Panc1 (cell line): ENCODE data around the gene MYORG. TPM values are rescaled to one million over a fixed set of nuclear protein-coding genes. Genes with fewer than 3 reads are reported as not detected.

Experiments used
- ATAC-seq: fragments of 200-7000 bp; cut with Tn5 transposase; 2 replicates; pipeline ENCODE4 v1.9.1; 2020; ENCODE audit warnings: mild to moderate bottlenecking, moderate library complexity
- BruUV-seq: library from RNA; stranded (reverse); fragments of 400-500 nt; replicated peaks from 2 replicates; lab custom pipeline; 2021; lab: Mats Ljungman, UMichigan
- CTCF ChIA-PET: fragments of 300-600 bp; sonication (Branson Sonifier 250); formaldehyde crosslinking; loops from one replicate; lab custom pipeline; 2022; ENCODE audit warnings: antibody characterized with exemption; lab: Charles Lee
- POLR2A ChIA-PET: fragments of 300-600 bp; sonication (Branson Sonifier 250); formaldehyde crosslinking; loops from one replicate; lab custom pipeline; 2022; ENCODE audit warnings: antibody characterized with exemption; lab: Charles Lee
- DNase-seq: peaks from one replicate; pipeline ENCODE4 v3.0.0-alpha.2; 2010; ENCODE audit warnings: low read depth, low spot score
- H3K27ac ChIP-seq: 2 replicates; pipeline ENCODE4 v1.5.1; 2011; ENCODE audit warnings: mild to moderate bottlenecking, low read length, inconsistent platforms
- H3K27me3 ChIP-seq: fragments of 200-500 bp; sonication (Bioruptor generic); 2 replicates; pipeline ENCODE4 v1.6.0; 2014; ENCODE audit warnings: low read length, inconsistent platforms; ENCODE audit not compliant: control insufficient read depth, insufficient read depth
- H3K36me3 ChIP-seq: fragments of 200-500 bp; sonication (Bioruptor generic); 2 replicates; pipeline ENCODE4 v1.5.1; 2014; ENCODE audit warnings: inconsistent platforms, mild to moderate bottlenecking, low read length, moderate library complexity; ENCODE audit not compliant: control insufficient read depth, insufficient read depth
- H3K4me1 ChIP-seq: 2 replicates; pipeline ENCODE4 v1.5.1; 2011; ENCODE audit warnings: inconsistent platforms, mild to moderate bottlenecking, low read length, moderate library complexity; ENCODE audit not compliant: control insufficient read depth, insufficient read depth
- H3K4me3 ChIP-seq, 2 experiments: 2 replicates each; pipeline ENCODE4 v1.5.1; 2011 to 2012; ENCODE audit warnings: low read depth in 2 of 2, low read length in 2 of 2, mild to moderate bottlenecking in 2 of 2, inconsistent platforms in 1 of 2, moderate library complexity in 1 of 2
- H3K9me3 ChIP-seq: fragments of 200-500 bp; sonication (Bioruptor generic); 2 replicates; pipeline ENCODE4 v1.5.1; 2014; ENCODE audit warnings: low read depth, mild to moderate bottlenecking, inconsistent platforms, low read length, moderate library complexity; ENCODE audit not compliant: control insufficient read depth, insufficient read depth
- POLR2AphosphoS5 ChIP-seq: IDR thresholded peaks from 2 replicates; pipeline ENCODE4 v1.6.1; 2012; ENCODE audit warnings: mild to moderate bottlenecking, low read depth, low read length, moderate library complexity
- REST ChIP-seq, 2 experiments: IDR thresholded peaks; 2 replicates each; pipeline ENCODE4 v1.6.1; 2011 to 2012; ENCODE audit warnings: low read depth in 2 of 2, control low read depth in 1 of 2, low read length in 1 of 2, mild to moderate bottlenecking in 1 of 2, moderate library complexity in 1 of 2; ENCODE audit not compliant: insufficient read depth in 1 of 2
- SIN3A ChIP-seq: IDR thresholded peaks from 2 replicates; pipeline ENCODE4 v1.6.1; 2012; ENCODE audit warnings: low read depth, mild to moderate bottlenecking, low read length, moderate library complexity, borderline replicate concordance; ENCODE audit not compliant: insufficient read depth
- TCF7L2 ChIP-seq: IDR thresholded peaks from 2 replicates; pipeline ENCODE4 v1.6.1; 2011; ENCODE audit warnings: mild to moderate bottlenecking, low read depth, low read length, inconsistent platforms
- in situ Hi-C: cut with HindIII; loops from 2 replicates; pipeline ENCODE4 v1.10.0; 2016; ENCODE audit warnings: low sequenced_read_pairs, low pct_unique_long_range_greater_than_20kb
- intact Hi-C: fragments of 100-400 bp; cut with micrococcal nuclease; formaldehyde crosslinking; loops from one replicate; pipeline ENCODE4 v1.10.0; 2022; ENCODE audit not compliant: unreplicated experiment
- total RNA-seq: library from RNA; stranded (reverse); gene quantifications from one replicate; pipeline ENCODE4 v1.2.1, GENCODE V29; 2021; ENCODE audit not compliant: unreplicated experiment
- TF ChIP-seq, protein P1 (sequence below): fragments of 450-650 bp; IDR thresholded peaks from 2 replicates; pipeline ENCODE4 v1.5.1; 2017; ENCODE audit warnings: mild to moderate bottlenecking

The MYORG gene
- total RNA-seq, 1 experiment from 2014 or later = 9.7 TPM

DNA sequence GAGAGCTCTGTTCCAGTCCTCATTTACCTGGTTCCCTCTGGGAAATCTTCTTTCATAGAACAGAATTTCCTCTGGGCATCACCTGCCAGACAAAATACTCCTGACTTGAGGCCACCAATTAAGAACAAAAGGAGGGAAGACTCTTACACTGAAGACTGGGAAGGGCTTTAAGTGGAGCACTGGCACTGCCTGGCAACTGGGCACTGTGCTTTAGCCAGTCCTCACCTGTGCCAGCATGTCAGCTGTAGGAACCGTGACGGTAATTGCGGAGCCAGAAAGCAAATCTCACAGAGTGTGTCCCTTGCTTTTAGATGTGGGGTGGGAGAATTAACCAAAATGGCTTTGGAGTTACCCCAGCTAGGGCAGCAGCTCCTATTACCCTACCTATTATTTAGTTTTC lies 41.0 kb upstream of the MYORG start:
- in situ Hi-C loops (no loop called here), intact Hi-C loops (no loop called here)
- Histone ChIP-seq H3K4me1 (no peaks in the 10 kb centered on the region), H3K36me3 (no peaks in the 10 kb centered on the region), H3K27ac (no peak overlapping the region), H3K9me3 (no peaks in the 10 kb centered on the region), H3K27me3 (no peaks in the 10 kb centered on the region), H3K4me3 (no peak overlapping the region)
- BruUV-seq = TSS peak; percentile 31
- TF ChIP-seq REST (IDR thresholded peaks at IDR 0.05; ENCODE audit: insufficient read depth in 1 of 2, low read depth in 2 of 2, low read length in 1 of 2) (no peak), SIN3A (no peak), POLR2AphosphoS5 (no peak), TCF7L2 (no peak)
- TF ChIP-seq, protein P1, sequence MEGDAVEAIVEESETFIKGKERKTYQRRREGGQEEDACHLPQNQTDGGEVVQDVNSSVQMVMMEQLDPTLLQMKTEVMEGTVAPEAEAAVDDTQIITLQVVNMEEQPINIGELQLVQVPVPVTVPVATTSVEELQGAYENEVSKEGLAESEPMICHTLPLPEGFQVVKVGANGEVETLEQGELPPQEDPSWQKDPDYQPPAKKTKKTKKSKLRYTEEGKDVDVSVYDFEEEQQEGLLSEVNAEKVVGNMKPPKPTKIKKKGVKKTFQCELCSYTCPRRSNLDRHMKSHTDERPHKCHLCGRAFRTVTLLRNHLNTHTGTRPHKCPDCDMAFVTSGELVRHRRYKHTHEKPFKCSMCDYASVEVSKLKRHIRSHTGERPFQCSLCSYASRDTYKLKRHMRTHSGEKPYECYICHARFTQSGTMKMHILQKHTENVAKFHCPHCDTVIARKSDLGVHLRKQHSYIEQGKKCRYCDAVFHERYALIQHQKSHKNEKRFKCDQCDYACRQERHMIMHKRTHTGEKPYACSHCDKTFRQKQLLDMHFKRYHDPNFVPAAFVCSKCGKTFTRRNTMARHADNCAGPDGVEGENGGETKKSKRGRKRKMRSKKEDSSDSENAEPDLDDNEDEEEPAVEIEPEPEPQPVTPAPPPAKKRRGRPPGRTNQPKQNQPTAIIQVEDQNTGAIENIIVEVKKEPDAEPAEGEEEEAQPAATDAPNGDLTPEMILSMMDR = no peak
- ChIA-PET POLR2A (interaction anchor here (0.6 to 0.7 kb wide), 2 partner anchors 14 to 51 kb away, joined by 4 to 12 read pairs; no protein-coding TSS in a partner anchor), CTCF (interaction anchor here (0.5 to 1.4 kb wide), 2 partner anchors 13 to 258 kb away, joined by 3 read pairs; no protein-coding TSS in a partner anchor)
- DNase-seq (no peak), ATAC-seq (no peak)

DNA sequence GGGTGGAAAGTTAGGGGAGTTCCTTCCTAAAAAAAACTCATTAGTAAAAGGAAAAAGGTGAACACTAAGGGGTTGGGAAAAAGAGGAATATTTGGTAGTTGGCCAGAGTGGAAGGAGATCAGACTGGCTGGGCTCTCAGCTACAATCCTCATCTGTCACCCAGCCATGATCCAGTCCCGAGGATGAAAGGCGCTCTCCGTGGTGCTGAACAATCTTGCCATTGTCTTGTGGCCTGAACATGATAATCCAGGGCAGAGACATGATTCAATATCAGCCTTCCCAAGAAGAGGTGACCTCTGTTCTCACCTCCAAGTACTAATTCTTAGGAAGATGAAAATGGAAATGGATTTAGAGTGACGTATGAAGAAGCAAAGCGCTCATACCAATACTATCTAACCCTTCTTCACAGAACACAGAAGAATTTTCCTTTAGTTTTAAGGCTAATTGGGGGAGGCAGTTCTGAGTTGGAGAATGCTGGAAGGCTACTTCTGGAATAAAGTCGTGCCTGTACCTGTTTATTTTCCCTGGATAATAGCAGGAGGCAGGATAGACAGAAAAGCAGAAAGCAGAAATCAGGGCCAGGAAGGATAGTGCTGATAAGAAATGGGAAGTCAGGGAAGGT lies 36.6 kb upstream of the MYORG start:
- Histone ChIP-seq H3K4me3 (no peak overlapping the region), H3K9me3 (no peaks in the 10 kb centered on the region), H3K27ac (no peak overlapping the region), H3K36me3 (no peaks in the 10 kb centered on the region), H3K27me3 (no peaks in the 10 kb centered on the region), H3K4me1 (no peaks in the 10 kb centered on the region)
- POLR2A ChIA-PET = no interaction called here
- DNase-seq (no peak), ATAC-seq (peak; percentile 72; the same call in 1 of the 2 replicates)
- CTCF ChIA-PET = interaction anchor here (2.2 kb wide), 1 partner anchor 9 kb away, joined by 6 read pairs; no protein-coding TSS in a partner anchor
- TF ChIP-seq TCF7L2 = no peak
- TF ChIP-seq REST (IDR thresholded peaks at IDR 0.05; ENCODE audit: insufficient read depth in 1 of 2, low read depth in 2 of 2, low read length in 1 of 2) = peak; percentile 96 to 97
- intact Hi-C loops = no loop called here
- in situ Hi-C loops = no loop called here
- no TSS peak for BruUV-seq
